Measurements from ENCODE around the gene RFC4.

GRCh38 chr3:186772701-186773417, 33.4 kb downstream of the RFC4 start:
- TF ChIP-seq EZH2 (IDR thresholded peaks at IDR 0.05; ENCODE audit: borderline replicate concordance, low read length): no peak
- no peak for TF ChIP-seq CTCF (IDR thresholded peaks at IDR 0.05; ENCODE audit: low read length)

All from OCI-LY1 (cell line).